ENCODE data around the gene MYLK3. TPM values are rescaled to one million over a fixed set of nuclear protein-coding genes. Genes with fewer than 3 reads are reported as not detected.

The MYLK3 gene
- polyA plus RNA-seq, 1 experiment: 0.10 TPM

DNA sequence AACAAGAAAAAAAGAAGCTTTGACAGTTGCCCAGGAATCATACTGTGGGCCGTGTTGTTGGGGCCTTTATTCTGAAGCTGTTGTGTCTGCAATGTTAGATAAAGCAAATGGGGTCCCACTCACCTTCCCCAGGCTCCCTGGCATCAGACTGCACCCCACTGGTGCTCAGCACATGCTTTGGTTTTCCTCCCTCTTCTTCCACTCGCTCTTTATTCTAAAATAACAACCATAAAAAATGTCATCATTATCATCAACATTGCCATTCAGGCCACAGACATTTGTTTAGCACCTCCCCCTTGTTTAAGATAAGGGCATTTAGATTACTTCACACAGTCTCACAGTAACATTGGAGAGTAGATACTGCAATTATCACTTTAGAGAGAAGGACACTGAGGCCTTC is 8.2 kb downstream of the MYLK3 start:
- no peaks in the 10 kb centered on the region for H3K27me3 ChIP-seq (ENCODE audit: control insufficient read depth, insufficient read depth, low read length)
- TF ChIP-seq, protein P1, sequence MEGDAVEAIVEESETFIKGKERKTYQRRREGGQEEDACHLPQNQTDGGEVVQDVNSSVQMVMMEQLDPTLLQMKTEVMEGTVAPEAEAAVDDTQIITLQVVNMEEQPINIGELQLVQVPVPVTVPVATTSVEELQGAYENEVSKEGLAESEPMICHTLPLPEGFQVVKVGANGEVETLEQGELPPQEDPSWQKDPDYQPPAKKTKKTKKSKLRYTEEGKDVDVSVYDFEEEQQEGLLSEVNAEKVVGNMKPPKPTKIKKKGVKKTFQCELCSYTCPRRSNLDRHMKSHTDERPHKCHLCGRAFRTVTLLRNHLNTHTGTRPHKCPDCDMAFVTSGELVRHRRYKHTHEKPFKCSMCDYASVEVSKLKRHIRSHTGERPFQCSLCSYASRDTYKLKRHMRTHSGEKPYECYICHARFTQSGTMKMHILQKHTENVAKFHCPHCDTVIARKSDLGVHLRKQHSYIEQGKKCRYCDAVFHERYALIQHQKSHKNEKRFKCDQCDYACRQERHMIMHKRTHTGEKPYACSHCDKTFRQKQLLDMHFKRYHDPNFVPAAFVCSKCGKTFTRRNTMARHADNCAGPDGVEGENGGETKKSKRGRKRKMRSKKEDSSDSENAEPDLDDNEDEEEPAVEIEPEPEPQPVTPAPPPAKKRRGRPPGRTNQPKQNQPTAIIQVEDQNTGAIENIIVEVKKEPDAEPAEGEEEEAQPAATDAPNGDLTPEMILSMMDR (IDR thresholded peaks at IDR 0.05; ENCODE audit: insufficient read depth, low read depth, low read length): no peak
- no peak overlapping the region for H3K4me3 ChIP-seq (ENCODE audit: low read depth, low read length)
- no peaks in the 10 kb centered on the region for H3K36me3 ChIP-seq (ENCODE audit: control insufficient read depth, insufficient read depth, low read length)
- DNase-seq (ENCODE audit: low read depth): no peak
- ChIA-PET CTCF (no interaction called here), POLR2A (no interaction called here)

DNA sequence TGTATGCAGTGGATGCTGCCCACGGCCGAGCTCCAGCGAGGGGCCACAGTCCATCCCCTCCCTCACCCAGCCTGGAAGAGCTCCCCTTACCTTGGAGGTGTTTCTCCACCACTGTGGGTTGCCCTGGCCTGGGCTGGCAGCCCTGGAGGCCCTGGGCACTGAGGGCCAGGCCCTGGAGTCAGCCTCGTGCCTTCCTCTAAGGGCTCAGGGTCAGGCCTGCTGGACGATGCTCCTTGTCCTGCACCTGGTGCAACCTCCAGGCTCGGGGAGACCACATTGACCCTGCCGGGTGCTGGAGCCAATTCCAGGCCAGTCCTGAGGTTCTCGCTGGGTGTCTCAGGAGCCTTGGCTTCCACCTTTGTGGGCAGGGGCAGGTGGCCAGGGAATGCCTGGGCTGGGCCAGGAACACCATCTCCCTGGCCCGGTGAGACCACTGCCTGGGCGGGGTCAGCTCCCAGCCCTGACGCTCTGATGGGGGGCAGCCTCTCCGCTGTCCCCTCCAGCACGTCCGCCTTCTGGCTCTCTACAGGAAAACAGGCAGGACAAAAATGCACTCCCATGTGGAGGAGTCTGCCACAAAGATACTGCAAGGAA is 10.4 kb downstream of the MYLK3 start:
- no peaks in the 10 kb centered on the region for H3K27me3 ChIP-seq (ENCODE audit: control insufficient read depth, insufficient read depth, low read length)
- no peak overlapping the region for H3K4me3 ChIP-seq (ENCODE audit: low read depth, low read length)
- TF ChIP-seq, protein P1 (IDR thresholded peaks at IDR 0.05; ENCODE audit: insufficient read depth, low read depth, low read length): no peak
- no peak for DNase-seq (ENCODE audit: low read depth)
- POLR2A ChIA-PET: no interaction called here
- no peaks in the 10 kb centered on the region for H3K36me3 ChIP-seq (ENCODE audit: control insufficient read depth, insufficient read depth, low read length)
- CTCF ChIA-PET: interaction anchor here (1.8 to 2.2 kb wide), 2 partner anchors 9 to 10 kb away, joined by 4 to 5 read pairs; partner anchors contain the start of gene MYLK3

DNA sequence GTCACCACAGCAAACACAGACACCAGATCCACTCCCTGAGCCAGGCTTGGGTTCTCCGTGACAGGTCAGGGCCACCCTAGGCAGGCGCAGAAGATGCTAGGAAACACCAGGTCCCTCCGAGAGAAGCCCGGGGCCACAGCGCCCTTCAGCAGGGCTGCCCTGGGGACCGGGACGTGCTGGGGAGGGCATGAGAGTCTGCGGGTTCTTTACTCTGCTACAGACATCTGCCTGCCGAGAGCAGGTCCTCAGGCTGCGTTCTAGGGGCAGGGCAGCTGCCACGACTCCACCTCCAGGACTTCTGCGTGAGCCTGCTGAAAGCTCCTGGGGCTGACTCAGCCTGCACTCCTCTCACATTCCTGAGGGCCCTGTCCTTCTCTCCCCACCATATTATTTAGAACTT is 11.4 kb downstream of the MYLK3 start:
- TF ChIP-seq, protein P1 (IDR thresholded peaks at IDR 0.05; ENCODE audit: insufficient read depth, low read depth, low read length): no peak
- ChIA-PET POLR2A (no interaction called here), CTCF (interaction anchor here (1.8 to 2.2 kb wide), 2 partner anchors 8 to 11 kb away, joined by 4 to 5 read pairs; partner anchors contain the start of gene MYLK3)
- Histone ChIP-seq H3K4me3 (ENCODE audit: low read depth, low read length) (no peak overlapping the region), H3K36me3 (ENCODE audit: control insufficient read depth, insufficient read depth, low read length) (no peaks in the 10 kb centered on the region), H3K27me3 (ENCODE audit: control insufficient read depth, insufficient read depth, low read length) (no peaks in the 10 kb centered on the region)
- no peak for DNase-seq (ENCODE audit: low read depth)

DNA sequence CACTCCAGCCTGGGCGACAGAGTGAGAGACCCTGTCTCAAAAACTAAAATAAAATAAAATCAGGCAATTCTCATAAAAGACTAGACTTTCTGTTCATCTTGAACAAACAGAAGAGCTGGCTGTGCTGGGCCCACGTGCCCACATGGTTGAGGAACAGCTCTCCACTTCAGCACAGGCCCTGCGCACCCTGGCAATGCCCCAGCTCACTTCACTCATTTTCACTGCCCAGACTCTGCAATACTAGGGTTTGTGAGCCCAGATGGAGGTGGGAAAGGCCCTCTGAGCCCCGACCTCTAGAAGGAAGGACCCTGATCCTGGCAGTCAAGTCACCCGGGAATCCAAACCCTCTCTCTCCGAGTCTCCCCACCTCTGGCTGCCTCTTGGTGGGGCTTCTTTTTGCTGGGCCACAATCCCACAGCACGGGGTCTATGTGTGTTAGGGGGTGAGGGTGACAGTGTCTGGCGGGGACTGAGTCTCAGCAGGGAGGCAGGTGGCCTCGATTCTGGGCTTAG is 14.8 kb downstream of the MYLK3 start:
- Histone ChIP-seq H3K27me3 (ENCODE audit: control insufficient read depth, insufficient read depth, low read length) (no peaks in the 10 kb centered on the region), H3K36me3 (ENCODE audit: control insufficient read depth, insufficient read depth, low read length) (no peaks in the 10 kb centered on the region), H3K4me3 (ENCODE audit: low read depth, low read length) (no peak overlapping the region)
- DNase-seq (ENCODE audit: low read depth): no peak
- ChIA-PET CTCF (interaction anchor here (0.6 kb wide), 1 partner anchor 13 kb away, joined by 3 read pairs; no protein-coding TSS in a partner anchor), POLR2A (no interaction called here)
- TF ChIP-seq, protein P1 (IDR thresholded peaks at IDR 0.05; ENCODE audit: insufficient read depth, low read depth, low read length): no peak

DNA sequence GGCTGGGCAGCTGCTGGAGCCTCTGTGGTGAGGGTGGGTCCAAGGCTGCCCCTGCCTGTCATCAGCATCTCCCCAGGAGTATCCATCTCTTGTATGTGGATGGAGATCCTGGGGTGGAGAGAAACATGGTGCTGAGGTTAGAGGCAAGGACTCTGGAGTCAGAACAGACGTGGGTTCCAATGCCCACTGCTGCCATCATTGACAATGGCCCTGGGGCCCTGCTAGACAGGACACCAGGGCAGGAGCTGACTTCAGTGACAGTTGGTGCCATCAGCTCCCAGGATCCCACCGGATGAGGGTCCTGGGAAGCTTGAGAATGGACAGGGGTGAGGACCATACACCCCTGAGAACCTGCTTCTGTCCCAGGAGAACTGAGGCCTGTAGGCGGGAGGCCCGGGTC is 15.6 kb downstream of the MYLK3 start:
- no peaks in the 10 kb centered on the region for H3K36me3 ChIP-seq (ENCODE audit: control insufficient read depth, insufficient read depth, low read length)
- no peaks in the 10 kb centered on the region for H3K27me3 ChIP-seq (ENCODE audit: control insufficient read depth, insufficient read depth, low read length)
- DNase-seq (ENCODE audit: low read depth): no peak
- POLR2A ChIA-PET: no interaction called here
- TF ChIP-seq, protein P1 (IDR thresholded peaks at IDR 0.05; ENCODE audit: insufficient read depth, low read depth, low read length): no peak
- CTCF ChIA-PET: no interaction called here
- H3K4me3 ChIP-seq (ENCODE audit: low read depth, low read length): no peak overlapping the region

All from BJ (cell line).